ENCODE measurements around the gene SNCG.
"Not testable (repeated sequence)": the region's sequence is repeated elsewhere in the genome, so short reads cannot be mapped to it uniquely, and the experiment has no call there.

DNA sequence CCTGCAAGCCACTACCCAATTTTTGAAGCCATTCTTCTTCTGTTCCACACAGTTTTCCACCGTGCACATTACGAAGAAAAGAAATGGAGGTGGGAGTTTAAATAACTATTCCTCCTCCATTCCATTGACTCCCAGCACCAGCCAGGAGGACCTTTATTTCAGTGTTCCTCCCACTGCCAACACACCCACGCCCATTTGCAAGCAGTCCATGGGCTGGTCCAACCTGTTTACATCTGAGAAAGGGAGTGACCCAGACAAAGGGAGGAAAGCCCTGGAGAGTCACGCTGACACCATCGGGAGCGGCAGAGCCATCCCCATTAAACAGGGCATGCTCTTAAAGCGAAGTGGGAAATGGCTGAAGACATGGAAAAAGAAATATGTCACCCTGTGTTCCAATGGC is 49.9 kb downstream of the SNCG start:
- TF ChIP-seq, protein P1, sequence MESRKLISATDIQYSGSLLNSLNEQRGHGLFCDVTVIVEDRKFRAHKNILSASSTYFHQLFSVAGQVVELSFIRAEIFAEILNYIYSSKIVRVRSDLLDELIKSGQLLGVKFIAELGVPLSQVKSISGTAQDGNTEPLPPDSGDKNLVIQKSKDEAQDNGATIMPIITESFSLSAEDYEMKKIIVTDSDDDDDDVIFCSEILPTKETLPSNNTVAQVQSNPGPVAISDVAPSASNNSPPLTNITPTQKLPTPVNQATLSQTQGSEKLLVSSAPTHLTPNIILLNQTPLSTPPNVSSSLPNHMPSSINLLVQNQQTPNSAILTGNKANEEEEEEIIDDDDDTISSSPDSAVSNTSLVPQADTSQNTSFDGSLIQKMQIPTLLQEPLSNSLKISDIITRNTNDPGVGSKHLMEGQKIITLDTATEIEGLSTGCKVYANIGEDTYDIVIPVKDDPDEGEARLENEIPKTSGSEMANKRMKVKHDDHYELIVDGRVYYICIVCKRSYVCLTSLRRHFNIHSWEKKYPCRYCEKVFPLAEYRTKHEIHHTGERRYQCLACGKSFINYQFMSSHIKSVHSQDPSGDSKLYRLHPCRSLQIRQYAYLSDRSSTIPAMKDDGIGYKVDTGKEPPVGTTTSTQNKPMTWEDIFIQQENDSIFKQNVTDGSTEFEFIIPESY (IDR thresholded peaks at IDR 0.05; ENCODE audit: extremely low read depth, insufficient replicate concordance, low read length): not testable (repeated sequence)
- TF ChIP-seq, protein P2, sequence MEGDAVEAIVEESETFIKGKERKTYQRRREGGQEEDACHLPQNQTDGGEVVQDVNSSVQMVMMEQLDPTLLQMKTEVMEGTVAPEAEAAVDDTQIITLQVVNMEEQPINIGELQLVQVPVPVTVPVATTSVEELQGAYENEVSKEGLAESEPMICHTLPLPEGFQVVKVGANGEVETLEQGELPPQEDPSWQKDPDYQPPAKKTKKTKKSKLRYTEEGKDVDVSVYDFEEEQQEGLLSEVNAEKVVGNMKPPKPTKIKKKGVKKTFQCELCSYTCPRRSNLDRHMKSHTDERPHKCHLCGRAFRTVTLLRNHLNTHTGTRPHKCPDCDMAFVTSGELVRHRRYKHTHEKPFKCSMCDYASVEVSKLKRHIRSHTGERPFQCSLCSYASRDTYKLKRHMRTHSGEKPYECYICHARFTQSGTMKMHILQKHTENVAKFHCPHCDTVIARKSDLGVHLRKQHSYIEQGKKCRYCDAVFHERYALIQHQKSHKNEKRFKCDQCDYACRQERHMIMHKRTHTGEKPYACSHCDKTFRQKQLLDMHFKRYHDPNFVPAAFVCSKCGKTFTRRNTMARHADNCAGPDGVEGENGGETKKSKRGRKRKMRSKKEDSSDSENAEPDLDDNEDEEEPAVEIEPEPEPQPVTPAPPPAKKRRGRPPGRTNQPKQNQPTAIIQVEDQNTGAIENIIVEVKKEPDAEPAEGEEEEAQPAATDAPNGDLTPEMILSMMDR (IDR thresholded peaks at IDR 0.05 in 2 of 3, conservative IDR thresholded peaks at IDR 0.05 in 1 of 3; ENCODE audit: borderline replicate concordance in 1 of 3, insufficient read depth in 1 of 3, low read depth in 2 of 3, low read length in 2 of 3): not testable (repeated sequence)
- TF ChIP-seq CEBPB (IDR thresholded peaks at IDR 0.05; ENCODE audit: low read depth); JUND (IDR thresholded peaks at IDR 0.05); YY1 (IDR thresholded peaks at IDR 0.05; ENCODE audit: extremely low read depth, insufficient replicate concordance, low read depth, low read length); POLR2AphosphoS5 (IDR thresholded peaks at IDR 0.05; ENCODE audit: low read depth, low read length); POLR2A (IDR thresholded peaks at IDR 0.05; ENCODE audit: borderline replicate concordance, extremely low read depth, insufficient read depth, insufficient read length); ELF1 (IDR thresholded peaks at IDR 0.05; ENCODE audit: borderline replicate concordance, low read depth); EZH2phosphoT487 (IDR thresholded peaks at IDR 0.05; ENCODE audit: borderline replicate concordance): not testable (repeated sequence)
- TF ChIP-seq, protein P3, sequence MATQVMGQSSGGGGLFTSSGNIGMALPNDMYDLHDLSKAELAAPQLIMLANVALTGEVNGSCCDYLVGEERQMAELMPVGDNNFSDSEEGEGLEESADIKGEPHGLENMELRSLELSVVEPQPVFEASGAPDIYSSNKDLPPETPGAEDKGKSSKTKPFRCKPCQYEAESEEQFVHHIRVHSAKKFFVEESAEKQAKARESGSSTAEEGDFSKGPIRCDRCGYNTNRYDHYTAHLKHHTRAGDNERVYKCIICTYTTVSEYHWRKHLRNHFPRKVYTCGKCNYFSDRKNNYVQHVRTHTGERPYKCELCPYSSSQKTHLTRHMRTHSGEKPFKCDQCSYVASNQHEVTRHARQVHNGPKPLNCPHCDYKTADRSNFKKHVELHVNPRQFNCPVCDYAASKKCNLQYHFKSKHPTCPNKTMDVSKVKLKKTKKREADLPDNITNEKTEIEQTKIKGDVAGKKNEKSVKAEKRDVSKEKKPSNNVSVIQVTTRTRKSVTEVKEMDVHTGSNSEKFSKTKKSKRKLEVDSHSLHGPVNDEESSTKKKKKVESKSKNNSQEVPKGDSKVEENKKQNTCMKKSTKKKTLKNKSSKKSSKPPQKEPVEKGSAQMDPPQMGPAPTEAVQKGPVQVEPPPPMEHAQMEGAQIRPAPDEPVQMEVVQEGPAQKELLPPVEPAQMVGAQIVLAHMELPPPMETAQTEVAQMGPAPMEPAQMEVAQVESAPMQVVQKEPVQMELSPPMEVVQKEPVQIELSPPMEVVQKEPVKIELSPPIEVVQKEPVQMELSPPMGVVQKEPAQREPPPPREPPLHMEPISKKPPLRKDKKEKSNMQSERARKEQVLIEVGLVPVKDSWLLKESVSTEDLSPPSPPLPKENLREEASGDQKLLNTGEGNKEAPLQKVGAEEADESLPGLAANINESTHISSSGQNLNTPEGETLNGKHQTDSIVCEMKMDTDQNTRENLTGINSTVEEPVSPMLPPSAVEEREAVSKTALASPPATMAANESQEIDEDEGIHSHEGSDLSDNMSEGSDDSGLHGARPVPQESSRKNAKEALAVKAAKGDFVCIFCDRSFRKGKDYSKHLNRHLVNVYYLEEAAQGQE (IDR thresholded peaks at IDR 0.05; ENCODE audit: low read depth): not testable (repeated sequence)
- TF ChIP-seq, protein P4, sequence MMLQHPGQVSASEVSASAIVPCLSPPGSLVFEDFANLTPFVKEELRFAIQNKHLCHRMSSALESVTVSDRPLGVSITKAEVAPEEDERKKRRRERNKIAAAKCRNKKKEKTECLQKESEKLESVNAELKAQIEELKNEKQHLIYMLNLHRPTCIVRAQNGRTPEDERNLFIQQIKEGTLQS (IDR thresholded peaks at IDR 0.05): not testable (repeated sequence)

Measured in HCT116 (cell line).